ENCODE data around the gene OR56A4. TPM values are rescaled to one million over a fixed set of nuclear protein-coding genes. Genes with fewer than 3 reads are reported as not detected.

The OR56A4 gene
- total and polyA plus RNA-seq, 2 of the 13 experiments (the other 11 are each of a cell fraction or from before 2014, with no cell fraction given), result not detected

DNA sequence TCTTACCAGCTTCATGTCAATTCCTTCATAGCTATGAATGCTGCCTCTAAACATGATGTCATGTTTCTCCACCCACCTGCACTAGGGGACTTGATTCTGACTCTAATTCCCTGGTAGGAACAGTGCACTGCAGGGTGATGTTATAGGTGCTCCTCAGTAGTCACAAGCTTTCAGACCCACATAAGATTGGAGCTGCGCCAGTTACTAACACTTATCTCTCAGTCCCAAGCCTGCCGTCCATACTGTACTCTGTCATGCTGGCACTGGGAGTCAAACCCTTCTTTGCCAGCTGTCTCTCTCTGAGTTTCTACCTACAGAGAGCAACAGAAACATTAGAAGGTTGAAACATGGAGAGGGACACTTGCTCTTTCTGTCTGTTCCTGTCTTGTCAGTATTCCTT lies 18.3 kb upstream of the OR56A4 start:
- DNase-seq (ENCODE audit: low spot score) (no peak), FAIRE-seq (no peak), ATAC-seq (no peak)
- in situ Hi-C loops (cut with HindIII; ENCODE audit: extremely low pct_ligation_motif_present, low pct_unique_long_range_greater_than_20kb), result loop anchor here (10.0 kb wide), 1 partner anchor 290 kb away; no protein-coding TSS in a partner anchor
- CTCF ChIA-PET (ENCODE audit: low intra/inter-chr PET ratio, low total read pairs), result no interaction called here
- WGBS (ENCODE audit: low lambda C conversion rate), result 0% methylated on average over 2 of the region's 2 CpGs
- H3K27ac ChIP-seq (ENCODE audit: extremely low read length, insufficient read depth, low read length), result no peak overlapping the region
- no peaks in the 10 kb centered on the region for H3K9me3 ChIP-seq (ENCODE audit: low read length)
- H4K20me1 ChIP-seq (ENCODE audit: insufficient read depth, low read length), result no peaks in the 10 kb centered on the region
- intact Hi-C loops (cut with micrococcal nuclease; ENCODE audit: unreplicated experiment), result no loop called here
- H3K4me1 ChIP-seq (ENCODE audit: insufficient read depth, low read length), result no peaks in the 10 kb centered on the region
- no peaks in the 10 kb centered on the region for H3K36me3 ChIP-seq (replicated peaks in 1 of 2; ENCODE audit: control insufficient read depth in 1 of 2, insufficient read depth in 2 of 2, low read length in 2 of 2)
- no peaks in the 10 kb centered on the region for H3K79me2 ChIP-seq (ENCODE audit: insufficient read depth, low read length)
- TF ChIP-seq FOXK1 (CRISPR knock-in tag; IDR thresholded peaks at IDR 0.05; ENCODE audit: borderline replicate concordance, low read depth) (no peak), TBX3 (IDR thresholded peaks at IDR 0.05; ENCODE audit: borderline replicate concordance) (no peak), PPARG (CRISPR knock-in tag; conservative IDR thresholded peaks at IDR 0.05) (no peak)
- no TSS peak for BruUV-seq (replicated peaks)
- H3K4me2 ChIP-seq (ENCODE audit: low read depth, low read length), result no peak overlapping the region
- H3K27me3 ChIP-seq (ENCODE audit: control insufficient read depth in 1 of 2, insufficient read depth in 2 of 2, low read length in 2 of 2), result no peaks in the 10 kb centered on the region; a peak in 1 of 5 replicates
- no peak overlapping the region for H3K9ac ChIP-seq (ENCODE audit: insufficient read depth, low read depth, low read length)
- POLR2A ChIA-PET, result no interaction called here
- no peak overlapping the region for H2AFZ ChIP-seq (ENCODE audit: low read length)
- H3K4me3 ChIP-seq (replicated peaks in 1 of 3; ENCODE audit: insufficient read depth in 1 of 3, low read depth in 2 of 3, low read length in 3 of 3), result no peak overlapping the region

- Histone ChIP-seq H3K79me2 (ENCODE audit: insufficient read depth, low read length) (no peaks in the 10 kb centered on the region), H3K27me3 (ENCODE audit: control insufficient read depth in 1 of 2, insufficient read depth in 2 of 2, low read length in 2 of 2) (no peaks in the 10 kb centered on the region), H3K9ac (ENCODE audit: insufficient read depth, low read depth, low read length) (no peak overlapping the region), H3K9me3 (ENCODE audit: low read length) (no peaks in the 10 kb centered on the region), H4K20me1 (ENCODE audit: insufficient read depth, low read length) (no peaks in the 10 kb centered on the region), H3K27ac (ENCODE audit: extremely low read length, insufficient read depth, low read length) (no peak overlapping the region), H3K36me3 (replicated peaks in 1 of 2; ENCODE audit: control insufficient read depth in 1 of 2, insufficient read depth in 2 of 2, low read length in 2 of 2) (no peaks in the 10 kb centered on the region), H3K4me3 (replicated peaks in 1 of 3; ENCODE audit: insufficient read depth in 1 of 3, low read depth in 2 of 3, low read length in 3 of 3) (no peak overlapping the region), H3K4me1 (ENCODE audit: insufficient read depth, low read length) (no peaks in the 10 kb centered on the region), H2AFZ (ENCODE audit: low read length) (no peak overlapping the region), H3K4me2 (ENCODE audit: low read depth, low read length) (no peak overlapping the region)
- TF ChIP-seq ZNF282 (IDR thresholded peaks at IDR 0.05; ENCODE audit: partially characterized antibody), result no peak
- peak; percentile 33; the same call in 1 of the 2 replicates for TF ChIP-seq RAD21 (CRISPR knock-in tag; IDR thresholded peaks at IDR 0.05)
- TF ChIP-seq, protein P1, sequence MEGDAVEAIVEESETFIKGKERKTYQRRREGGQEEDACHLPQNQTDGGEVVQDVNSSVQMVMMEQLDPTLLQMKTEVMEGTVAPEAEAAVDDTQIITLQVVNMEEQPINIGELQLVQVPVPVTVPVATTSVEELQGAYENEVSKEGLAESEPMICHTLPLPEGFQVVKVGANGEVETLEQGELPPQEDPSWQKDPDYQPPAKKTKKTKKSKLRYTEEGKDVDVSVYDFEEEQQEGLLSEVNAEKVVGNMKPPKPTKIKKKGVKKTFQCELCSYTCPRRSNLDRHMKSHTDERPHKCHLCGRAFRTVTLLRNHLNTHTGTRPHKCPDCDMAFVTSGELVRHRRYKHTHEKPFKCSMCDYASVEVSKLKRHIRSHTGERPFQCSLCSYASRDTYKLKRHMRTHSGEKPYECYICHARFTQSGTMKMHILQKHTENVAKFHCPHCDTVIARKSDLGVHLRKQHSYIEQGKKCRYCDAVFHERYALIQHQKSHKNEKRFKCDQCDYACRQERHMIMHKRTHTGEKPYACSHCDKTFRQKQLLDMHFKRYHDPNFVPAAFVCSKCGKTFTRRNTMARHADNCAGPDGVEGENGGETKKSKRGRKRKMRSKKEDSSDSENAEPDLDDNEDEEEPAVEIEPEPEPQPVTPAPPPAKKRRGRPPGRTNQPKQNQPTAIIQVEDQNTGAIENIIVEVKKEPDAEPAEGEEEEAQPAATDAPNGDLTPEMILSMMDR (CRISPR knock-in tag; IDR thresholded peaks at IDR 0.05), result peak; percentile 74
- TF ChIP-seq STAG1 (CRISPR knock-in tag; IDR thresholded peaks at IDR 0.05), result peak; percentile 77
- peak; percentile 54; the same call in 1 of the 2 replicates for TF ChIP-seq SMC3 (IDR thresholded peaks at IDR 0.05; ENCODE audit: low read length)
- TF ChIP-seq YY1 (IDR thresholded peaks at IDR 0.05; ENCODE audit: insufficient read depth, insufficient replicate concordance, low read depth, low read length), result no peak
- no peak for TF ChIP-seq EHMT2 (IDR thresholded peaks at IDR 0.05; ENCODE audit: borderline replicate concordance, low read depth, low read length)
- ChIA-PET POLR2A (no interaction called here), CTCF (ENCODE audit: low intra/inter-chr PET ratio, low total read pairs) (interaction anchor here (1.2 to 2.5 kb wide), 3 partner anchors 276 to 331 kb away, joined by 7 to 14 read pairs (median 12); no protein-coding TSS in a partner anchor)
- peak; percentile 64 for FAIRE-seq
- intact Hi-C loops (cut with micrococcal nuclease; ENCODE audit: unreplicated experiment) (loop anchor here (1.0 to 2.0 kb wide), 3 partner anchors 275 to 330 kb away; no protein-coding TSS in a partner anchor), in situ Hi-C loops (cut with HindIII; ENCODE audit: extremely low pct_ligation_motif_present, low pct_unique_long_range_greater_than_20kb) (loop anchor here (10.0 kb wide), 1 partner anchor 292 kb away; no protein-coding TSS in a partner anchor)
- peak; percentile 70 for ATAC-seq
- peak; percentile 43 for DNase-seq (ENCODE audit: low spot score)
- no TSS peak for BruUV-seq (replicated peaks)
- WGBS (ENCODE audit: low lambda C conversion rate), result 3% methylated on average over 4 of the region's 4 CpGs
Measured at GRCh38 chr11:6022956-6023355, 16.2 kb upstream of the OR56A4 start.
